HG02763 (cell line): ENCODE results near the gene CD79A.

Experiments
- ATAC-seq: cut with Tn5 transposase; IDR thresholded peaks from one replicate; pipeline ENCODE4 v1.9.1; 2021; ENCODE audit warnings: mild to moderate bottlenecking, moderate library complexity; ENCODE audit not compliant: unreplicated experiment

CD79A gene

DNA sequence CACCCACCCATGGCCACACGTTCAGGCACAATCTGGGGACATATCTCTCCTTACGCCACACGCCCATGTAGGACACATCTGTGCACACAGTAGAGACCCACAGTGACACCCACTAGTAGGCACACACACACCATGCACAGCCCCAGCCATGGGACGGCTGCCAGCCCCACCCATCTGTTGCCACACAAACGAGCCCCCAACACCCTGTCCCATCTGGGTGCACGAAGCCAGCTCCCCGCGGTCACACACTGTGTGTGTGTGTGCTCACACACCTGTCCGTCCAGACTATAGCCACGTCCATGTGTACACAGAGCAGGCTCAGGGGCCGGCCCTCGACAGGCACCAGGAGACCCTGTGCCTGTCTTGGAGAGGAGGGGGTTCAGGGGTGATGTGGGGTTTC is 40.6 kb downstream of the CD79A start:
- no peak for ATAC-seq

- no peak for ATAC-seq
Measured at GRCh38 chr19:41918095-41918494, 41.0 kb downstream of the CD79A start.

DNA sequence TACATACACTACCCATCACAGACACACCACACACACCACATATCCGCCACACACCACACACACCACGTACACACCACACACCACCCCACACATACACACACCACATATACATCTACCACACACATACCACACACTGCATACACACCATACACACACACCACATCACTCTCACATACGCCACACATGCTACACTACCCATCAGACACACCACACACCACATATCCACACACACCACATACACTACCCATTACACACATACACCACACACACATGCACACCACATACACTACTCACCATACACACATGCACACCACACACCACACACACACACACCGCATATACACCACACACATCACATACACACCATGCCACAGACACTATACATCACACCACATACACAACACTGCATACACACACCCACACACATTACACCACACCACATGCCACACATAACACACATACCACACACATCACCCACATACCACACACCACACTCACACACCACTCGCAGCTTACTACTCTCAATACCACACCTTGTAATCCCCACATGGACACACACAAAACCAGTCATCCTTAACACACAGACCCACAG is 41.7 kb downstream of the CD79A start:
- no peak for ATAC-seq

DNA sequence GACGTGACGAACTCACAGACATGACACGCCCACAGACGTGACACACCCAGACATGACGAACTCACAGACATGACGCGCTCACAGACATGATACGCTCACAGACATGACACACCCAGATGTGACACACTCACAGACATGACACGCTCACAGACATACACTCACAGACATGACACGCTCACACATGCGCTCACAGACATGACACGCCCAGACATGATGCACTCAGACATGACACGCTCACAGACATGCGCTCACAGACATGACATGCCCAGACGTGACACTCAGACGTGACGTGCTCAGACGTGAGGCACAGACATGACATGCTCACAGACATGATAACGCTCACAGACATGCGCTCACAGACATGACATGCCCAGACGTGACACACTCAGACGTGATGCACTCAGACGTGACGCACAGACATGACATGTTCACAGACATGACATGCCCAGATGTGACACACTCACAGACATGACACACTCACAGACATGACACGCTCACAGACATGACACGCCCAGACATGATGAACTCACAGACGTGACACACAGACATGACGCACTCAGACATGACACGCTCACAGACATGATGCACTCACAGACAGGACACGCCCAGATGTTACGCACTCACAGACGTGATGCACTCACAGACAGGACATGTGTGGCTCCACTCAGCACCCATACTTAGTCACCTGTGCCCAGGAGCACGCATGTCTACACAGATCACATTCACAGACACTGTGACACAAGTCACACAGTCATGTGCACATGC is 43.1 kb downstream of the CD79A start:
- no peak for ATAC-seq

DNA sequence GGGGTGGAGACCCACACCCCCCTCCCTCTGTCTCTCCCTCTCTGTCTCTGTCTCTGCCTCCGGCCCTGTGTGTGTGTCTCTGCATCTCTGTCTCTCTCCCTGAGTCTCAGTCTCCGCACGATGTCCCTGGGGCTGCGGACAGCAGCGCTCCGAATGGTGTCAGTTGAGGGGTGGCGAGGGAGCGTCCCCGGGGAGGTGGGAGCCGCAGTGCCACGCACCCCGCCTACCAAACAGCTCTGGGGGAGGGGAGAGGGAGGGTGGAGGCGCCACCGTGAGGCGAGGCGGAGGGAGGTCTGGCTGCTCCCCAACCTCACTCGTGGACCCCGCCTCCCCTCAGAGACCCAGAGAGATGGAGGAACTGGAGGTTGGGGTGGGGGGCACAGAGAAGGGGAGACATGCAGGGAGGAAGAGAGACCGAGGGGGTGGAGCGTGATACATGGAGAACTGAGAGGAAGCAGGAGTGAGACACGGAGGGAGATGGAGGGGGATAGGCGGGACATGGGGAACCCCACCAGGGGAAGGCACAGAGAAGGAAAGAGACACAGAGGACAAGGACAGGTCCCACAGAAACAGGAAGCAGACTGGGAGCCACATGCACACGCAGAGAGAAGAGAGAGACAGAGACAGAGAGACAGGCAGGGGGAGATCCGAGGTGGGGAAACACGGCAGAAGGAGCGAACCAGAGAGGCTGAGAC is 44.0 kb downstream of the CD79A start:
- no peak for ATAC-seq

DNA sequence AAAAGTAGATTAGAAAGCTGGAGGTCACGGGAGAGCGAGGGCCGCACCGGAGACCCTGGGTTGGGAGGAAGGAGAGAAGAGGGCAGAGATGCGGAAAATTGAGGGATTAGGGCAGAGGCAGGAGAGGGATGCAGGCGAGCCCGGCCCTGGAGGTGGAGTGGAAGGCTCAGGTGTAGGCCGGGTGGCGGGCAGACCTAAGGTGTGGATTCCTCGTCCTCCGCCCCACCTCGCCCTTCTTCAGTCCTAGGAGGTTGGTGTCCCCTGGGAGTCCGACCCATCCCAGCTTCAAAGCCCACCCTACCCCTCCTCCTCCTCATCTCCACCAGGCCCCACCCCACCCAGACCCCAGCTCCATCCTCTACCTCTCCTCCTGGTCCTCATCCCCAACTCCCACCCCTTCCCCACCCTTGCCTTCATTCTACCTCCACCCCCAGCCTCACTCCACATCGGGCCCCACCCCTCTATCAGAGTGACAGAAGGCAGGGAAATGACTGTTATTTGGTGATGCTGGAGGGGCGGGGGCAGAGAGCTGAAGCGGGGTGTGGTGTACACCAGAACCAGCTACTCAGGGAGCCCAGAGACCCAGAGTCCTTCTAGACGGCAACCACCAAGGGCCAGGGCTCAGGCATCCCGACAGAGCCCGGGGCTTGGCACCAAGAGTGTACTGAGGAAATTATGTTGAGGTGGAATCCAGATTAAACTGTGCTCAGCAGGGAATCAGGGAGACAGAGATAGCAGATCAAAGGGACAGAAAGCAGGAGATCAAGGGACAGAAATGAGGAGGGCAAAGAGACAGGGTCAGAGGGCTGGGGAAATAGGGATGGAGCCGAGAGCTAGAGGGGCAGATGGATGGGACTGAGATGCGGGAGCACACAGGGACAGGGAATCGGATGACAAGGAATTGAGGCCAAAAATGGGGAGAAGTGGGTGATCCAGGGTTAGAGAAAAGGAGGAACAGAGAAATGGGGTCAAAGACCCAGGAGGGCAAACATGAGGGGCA is 44.8 kb downstream of the CD79A start:
- no peak for ATAC-seq

DNA sequence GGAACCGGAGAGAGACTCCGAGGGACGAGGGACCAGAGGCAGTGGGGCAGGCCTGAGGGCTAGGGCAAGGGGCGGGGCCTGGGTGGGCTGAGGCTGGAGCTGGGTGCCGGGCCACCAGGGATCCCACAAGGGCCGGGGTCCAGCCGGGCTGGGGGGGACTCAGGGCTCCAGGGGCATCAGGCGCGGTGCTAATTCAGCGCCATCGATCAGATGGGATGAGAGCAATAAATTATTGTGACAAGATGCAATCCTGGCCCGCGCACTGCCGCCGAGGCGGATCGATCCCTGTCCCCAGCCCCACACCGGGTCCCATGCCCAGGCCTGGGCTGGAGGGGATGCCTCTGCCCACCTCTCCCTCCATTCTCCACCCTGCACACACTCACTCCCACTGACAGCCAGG is 45.5 kb downstream of the CD79A start:
- ATAC-seq = no peak

DNA sequence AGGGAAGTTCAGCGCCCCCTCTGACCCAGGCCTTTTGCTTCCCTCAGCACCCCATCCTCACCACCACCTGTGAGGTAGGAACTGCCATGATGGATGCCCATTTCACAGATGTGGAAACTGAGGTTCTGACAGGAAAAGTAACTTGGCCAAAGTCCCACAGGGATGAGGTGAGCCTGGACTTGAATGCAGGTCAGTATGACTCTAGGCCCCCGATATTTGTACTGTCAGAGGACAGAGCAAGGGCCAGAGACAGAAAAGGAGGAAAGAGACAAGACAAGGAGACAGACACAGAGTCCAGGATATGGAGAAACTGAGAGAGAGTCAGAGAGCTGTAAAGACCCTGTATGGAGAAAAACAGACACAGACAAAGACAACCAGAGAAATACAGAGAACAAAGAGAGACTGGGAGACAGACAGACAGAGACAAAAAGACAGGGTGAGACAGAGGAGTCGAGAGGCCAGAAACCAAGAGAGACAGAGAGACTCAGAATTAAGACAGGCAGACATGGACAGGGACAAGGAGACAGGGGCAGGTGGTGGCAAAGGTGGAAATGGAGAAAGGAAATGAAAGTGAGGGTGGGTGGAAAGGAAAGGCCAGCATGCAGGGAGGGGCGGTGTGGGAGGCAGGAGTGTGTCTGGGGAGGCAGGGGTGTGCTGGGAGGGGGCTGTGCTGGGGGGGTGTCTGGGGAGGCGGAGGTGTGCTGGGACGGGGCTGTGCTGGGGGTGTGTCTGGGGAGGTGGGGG is 46.1 kb downstream of the CD79A start:
- ATAC-seq = no peak

- ATAC-seq = no peak
Measured at GRCh38 chr19:41924151-41925145, 47.4 kb downstream of the CD79A start.

DNA sequence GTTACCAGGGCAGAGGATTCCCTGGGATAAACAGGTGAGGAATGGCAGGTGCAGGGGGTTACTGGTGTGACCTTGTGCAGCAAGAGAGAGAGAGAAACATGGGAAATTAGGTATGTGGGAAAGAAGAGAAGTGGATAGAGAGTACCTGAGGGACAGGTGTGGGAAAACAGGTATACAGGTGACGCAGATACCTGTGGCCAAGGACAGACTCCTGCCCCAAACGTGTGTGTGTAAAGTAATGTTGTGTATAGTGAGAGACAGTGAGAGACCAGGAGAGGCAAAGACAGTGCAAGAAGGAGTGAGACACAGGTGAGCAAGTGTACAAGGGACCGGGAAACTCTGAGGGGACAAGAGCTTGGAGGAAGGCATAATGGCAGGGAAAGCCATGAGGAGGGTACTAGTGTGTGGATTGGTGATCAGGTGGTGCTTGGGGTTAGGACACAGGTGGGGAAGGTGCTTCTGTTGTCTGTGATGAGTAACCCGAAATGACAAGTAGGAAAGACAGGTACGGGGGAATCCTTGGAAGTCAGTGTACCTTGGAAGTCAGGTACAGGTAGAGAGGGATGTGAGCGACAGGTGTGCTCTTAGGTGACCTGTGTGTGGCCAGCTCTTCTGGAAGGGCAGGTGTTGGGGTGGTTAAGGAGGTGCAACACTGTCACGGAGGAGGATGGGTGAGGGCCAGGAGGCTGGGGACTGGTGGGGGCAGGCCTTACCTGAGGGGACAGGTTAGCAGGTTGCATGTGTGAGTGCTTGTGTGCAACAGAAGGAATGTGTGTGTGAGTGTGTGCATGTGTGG is 48.3 kb downstream of the CD79A start:
- ATAC-seq = no peak

- no peak for ATAC-seq
Measured at GRCh38 chr19:41926028-41926762, 49.1 kb downstream of the CD79A start.

GRCh38 chr19:41926763-41927496 is 49.9 kb downstream of the CD79A start:
- no peak for ATAC-seq

- ATAC-seq = no peak
Measured at GRCh38 chr19:41927497-41928192, 50.6 kb downstream of the CD79A start.

- ATAC-seq = no peak
Measured at GRCh38 chr19:41928221-41928683, 51.2 kb downstream of the CD79A start, which contains the start of gene ERFL. ERFL (minus strand) TSS chr19:41928449; CDS start chr19:41912919, 15,530 bp downstream.

DNA sequence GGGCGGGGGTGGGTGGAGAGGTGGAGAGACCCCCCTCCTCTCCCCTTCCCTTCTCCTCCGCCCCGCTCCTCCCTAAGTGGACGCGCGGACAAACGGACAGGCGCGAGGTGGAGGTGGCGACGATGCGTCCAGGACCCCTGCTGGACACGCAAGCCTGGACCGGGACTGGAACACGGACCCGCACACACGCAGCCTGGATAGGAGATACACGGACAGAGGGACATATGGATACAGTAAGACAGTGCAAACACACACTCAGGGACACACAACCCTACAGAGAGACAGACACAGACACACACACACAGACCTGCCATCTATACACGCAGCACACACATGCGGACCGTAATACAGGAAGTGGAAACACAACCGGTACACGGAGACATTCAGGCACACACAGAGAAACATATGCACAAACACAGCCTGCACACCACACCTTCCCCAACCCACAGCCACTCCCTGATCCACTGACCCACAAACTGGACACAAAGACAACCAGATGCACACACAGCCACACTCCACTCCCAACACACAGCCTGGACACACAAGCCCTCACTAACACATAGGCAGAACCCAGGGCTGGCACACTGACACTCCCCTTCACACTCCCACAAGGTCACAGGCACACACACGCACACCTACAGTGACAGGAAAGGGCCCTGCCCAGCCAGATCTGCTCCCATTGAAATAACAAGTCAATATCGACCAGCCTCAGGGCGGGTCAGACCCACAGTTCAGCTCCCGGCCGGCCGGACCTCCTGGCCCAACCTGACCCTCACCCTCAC is 51.9 kb downstream of the CD79A start:
- ATAC-seq = no peak
